IPS-18c (cell line): ENCODE results near the gene SORCS2.

ENCODE experiments used
- H3K4me3 ChIP-seq: 2 replicates; pipeline ENCODE4 v1.7.0; 2013; ENCODE audit warnings: low read depth, mild to moderate bottlenecking, low read length, moderate library complexity; ENCODE audit not compliant: insufficient read depth
- H3K9me3 ChIP-seq: one replicate; pipeline ENCODE4 v1.6.1; 2013; ENCODE audit warnings: mild to moderate bottlenecking, low read length, moderate library complexity; ENCODE audit not compliant: control insufficient read depth, insufficient read depth

Gene SORCS2

DNA sequence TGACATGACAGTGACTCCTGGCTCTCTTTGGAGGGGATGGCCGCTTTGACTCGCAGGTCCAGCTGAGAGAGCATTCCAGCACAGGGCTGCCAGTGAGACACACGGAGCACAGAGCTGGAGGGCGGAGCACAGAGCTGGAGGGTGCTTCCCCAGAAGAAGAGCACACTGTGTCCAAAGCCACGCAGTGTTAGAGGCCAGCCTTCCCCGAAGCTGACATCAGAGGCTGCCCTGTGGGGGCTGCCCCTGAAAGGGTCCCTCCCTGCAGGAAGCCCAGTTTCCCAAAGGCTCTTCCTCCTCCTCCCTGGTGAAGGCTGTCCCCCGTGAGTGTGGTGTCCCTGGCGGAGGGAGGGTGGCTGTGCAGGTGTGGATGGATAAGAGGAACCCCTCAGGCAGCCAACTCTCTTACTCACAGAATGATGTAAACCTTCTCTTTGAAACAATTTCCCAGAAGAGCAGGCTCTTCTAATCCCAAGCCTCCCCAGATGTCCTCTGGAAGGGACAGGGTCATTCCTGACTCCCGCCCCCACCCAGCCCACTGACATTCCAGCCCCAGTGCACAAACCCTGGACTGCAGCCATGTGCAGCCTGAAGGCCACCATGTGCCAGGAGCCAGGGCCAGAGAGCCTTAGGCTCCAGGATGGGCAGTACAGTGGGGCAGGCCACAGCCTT is 189.0 kb downstream of the SORCS2 start:
- no peak overlapping the region; the same call in 1 of the 2 replicates for H3K4me3 ChIP-seq
- H3K9me3 ChIP-seq = no peaks in the 10 kb centered on the region

DNA sequence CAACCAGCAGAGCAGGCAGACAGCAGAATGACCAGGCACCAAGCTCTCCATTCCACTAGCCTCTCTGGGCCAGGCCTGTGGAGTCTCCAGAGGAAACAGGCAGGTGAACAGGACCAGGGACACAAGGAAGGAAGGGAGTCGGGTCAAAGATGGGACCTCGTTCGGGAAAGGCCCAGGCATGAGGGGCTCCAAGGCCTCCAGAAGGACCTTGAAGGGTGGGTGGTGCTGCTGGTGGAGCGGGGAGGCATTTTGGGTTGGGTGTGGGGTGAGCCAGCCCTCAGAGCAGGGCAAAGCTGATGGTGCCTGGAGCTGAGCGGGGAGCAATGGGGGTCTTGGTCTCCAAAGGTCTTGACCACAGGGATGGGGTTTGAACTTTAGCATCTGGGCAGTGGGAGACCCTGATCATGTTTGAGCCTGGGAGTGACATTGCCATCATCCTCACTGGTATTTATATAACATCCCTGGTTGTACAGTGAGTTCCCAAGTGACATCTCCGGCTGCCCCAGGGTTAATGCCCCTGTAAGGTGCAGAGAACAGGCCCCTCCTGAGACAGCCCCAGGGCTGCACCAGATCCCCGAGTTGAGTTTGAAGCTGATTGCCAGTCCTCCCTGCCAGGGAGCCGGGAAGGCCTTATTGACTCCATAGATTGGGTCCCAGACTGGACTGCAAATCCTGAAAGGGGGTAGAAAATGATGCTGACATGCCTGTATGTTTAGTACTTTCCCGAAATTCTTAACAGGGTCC is 189.7 kb downstream of the SORCS2 start:
- no peaks in the 10 kb centered on the region for H3K9me3 ChIP-seq
- no peak overlapping the region; the same call in 1 of the 2 replicates for H3K4me3 ChIP-seq

DNA sequence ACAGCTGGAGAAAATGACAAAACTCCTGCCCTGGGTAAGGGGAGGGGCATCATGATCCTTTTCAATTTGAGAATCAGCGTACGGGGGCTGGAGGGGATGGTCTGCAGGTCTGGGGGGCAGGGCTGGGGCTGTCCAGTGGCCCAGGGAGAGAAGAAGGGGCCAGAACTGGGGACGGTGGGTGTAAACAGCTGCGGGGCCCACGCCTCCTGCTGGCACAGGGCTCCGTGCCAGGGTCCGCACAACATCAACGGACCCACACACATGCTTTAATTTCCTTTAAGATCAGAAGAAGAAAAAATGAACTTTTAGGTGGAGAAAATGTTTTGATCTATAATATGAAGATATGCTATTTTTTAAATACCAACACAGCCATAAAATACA is 190.3 kb downstream of the SORCS2 start:
- Histone ChIP-seq H3K4me3 (no peak overlapping the region), H3K9me3 (no peaks in the 10 kb centered on the region)

- Histone ChIP-seq H3K4me3 (no peak overlapping the region), H3K9me3 (no peaks in the 10 kb centered on the region)
These were observed 190.9 kb downstream of the SORCS2 start for GRCh38 chr4:7383266-7383665.

- H3K9me3 ChIP-seq = no peaks in the 10 kb centered on the region
- no peak overlapping the region for H3K4me3 ChIP-seq
These were observed 191.9 kb downstream of the SORCS2 start for GRCh38 chr4:7384003-7384928.

DNA sequence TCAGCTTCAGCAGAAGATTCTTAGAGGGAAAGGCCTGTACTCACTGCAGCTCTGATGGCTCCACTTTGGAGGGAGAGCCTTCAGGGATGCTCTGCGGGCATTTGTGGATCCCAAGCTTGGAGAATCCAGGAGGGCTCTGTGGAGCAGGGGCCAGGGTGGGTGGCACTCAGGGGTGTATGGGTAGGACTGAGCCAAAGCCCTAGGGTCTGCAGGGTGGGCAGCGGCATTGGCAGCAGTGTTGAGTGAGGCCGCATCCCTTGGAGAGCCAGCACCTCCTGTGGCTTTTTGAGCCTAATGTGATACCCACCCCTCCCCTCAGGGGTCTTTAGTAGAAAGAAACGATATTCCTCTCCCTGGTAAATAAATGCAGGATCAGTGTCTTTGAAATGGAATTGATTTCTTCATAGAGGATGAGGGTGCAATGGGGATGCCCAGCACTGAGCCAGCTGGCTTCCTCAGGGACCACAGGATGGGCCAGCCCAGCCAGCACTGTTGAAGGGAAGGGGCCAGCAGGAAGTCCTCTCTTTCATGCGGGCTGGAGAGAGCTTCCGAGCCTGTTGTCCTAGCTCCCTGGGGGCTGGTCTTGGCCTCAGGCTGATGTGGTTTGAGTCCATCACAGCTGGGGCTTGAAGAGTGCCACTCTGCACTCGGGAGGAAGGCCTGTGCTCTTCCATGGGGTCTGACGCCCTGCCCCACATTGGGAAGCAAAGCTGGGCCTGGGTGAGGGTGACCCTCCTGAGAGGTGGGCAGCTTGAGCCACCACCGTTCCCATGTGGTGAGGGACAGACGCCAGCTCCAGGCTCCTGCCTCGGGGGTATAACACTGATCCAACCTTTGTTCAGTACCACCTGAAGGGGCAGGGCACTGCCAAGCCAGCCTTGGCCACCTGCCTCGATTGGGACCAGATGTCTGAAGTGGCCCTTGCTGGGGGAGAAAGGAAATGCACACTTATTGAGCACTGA is 192.9 kb downstream of the SORCS2 start:
- Histone ChIP-seq H3K4me3 (no peak overlapping the region), H3K9me3 (no peaks in the 10 kb centered on the region)

DNA sequence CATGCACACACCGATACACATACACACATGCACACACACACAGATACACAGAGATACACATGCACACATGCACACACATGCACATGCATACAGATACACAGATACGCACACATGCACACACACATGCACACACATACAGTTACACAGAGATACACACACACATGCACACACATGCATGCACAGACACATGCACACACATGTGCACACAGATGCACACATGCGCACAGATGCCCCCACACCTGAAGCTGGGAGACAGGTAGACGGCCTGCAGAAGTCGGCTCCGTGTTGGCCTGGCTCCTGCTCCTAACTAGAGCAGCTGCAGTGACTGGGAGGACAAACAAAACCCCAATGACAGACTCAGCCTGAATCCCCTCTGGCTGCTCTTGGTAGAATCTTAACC is 195.6 kb downstream of the SORCS2 start:
- Histone ChIP-seq H3K4me3 (no peak overlapping the region), H3K9me3 (no peaks in the 10 kb centered on the region)

GRCh38 chr4:7388627-7389026 is 196.3 kb downstream of the SORCS2 start:
- H3K4me3 ChIP-seq = no peak overlapping the region
- H3K9me3 ChIP-seq = no peaks in the 10 kb centered on the region

GRCh38 chr4:7389101-7389701 is 196.9 kb downstream of the SORCS2 start:
- H3K4me3 ChIP-seq = no peak overlapping the region
- H3K9me3 ChIP-seq = no peaks in the 10 kb centered on the region

GRCh38 chr4:7389719-7390118 is 197.4 kb downstream of the SORCS2 start:
- Histone ChIP-seq H3K9me3 (no peaks in the 10 kb centered on the region), H3K4me3 (no peak overlapping the region)

- no peak overlapping the region for H3K4me3 ChIP-seq
- no peaks in the 10 kb centered on the region for H3K9me3 ChIP-seq
These were observed 198.0 kb downstream of the SORCS2 start for GRCh38 chr4:7390336-7390735.

DNA sequence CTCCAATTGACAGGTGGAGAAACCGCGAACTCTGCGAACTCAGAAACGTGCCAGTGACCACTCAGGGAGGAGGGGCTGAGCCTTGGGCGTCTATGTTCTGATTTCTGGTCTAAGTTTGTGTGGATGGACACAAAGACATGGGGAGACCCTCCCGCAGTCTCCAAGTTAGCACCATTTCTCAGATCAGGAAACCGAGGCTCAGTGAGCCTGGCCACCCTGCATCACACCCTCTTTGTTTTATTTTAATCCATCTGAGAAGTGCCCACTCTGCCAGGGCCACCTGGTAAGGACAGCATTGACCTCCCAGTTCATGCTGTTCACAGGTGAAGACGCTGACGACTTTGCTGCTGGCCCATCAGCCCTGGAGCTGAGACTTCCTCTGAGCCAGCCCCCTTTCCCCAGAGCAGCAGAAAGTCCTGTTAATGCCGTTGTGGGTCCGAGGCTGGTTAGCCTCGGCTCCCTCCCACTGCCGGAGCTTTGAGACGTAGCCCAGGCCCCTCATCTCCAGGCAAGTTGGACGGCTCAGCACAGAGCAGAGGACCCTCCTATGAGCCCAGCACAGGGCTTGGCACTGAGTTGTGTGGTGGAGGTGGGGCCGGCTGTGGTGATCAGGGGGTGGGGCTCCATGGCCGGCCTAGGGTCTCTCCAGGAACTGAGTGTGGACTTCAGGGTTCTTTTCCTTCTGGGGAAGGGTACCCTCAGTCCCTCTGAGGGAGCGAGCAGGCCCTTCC is 198.7 kb downstream of the SORCS2 start:
- Histone ChIP-seq H3K4me3 (no peak overlapping the region), H3K9me3 (no peaks in the 10 kb centered on the region)

DNA sequence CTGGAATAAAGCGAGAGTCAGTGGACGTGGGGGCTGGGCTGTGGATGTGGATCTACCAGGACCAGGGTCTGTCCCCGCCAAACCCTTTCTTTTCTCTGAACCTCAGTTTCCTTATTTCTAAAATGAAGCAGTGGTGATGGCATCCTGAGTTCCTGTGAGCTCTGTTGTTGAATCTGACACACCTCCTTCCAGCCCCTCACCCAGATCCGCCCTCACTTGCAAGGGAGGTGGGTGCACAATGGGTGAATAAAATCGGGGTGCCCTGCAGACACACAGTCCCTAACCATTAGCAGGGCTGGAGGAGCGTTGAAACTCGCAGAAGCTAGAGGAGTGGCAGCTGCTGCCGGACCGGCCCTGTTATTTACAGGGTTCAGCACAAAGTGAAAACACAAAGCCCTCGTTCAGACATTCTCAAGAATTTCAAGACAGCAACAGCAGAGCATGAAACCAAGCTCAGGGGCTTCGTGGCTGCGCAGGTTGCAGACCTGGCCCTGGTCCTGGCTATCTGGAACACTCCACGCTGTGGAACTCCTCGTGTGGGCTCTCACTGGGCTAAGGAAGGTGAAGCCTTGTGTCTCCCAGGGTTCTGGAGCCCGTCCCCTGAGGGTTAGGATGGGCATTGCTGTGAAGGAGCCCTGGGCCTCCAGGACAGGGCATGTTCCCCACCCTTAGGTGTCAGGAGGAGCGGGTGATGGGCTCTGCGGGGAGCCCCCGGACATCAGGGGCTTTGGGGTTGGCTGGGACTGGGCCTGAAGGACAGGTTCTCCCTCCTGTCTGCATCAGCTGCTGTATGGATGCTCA is 199.5 kb downstream of the SORCS2 start:
- H3K4me3 ChIP-seq = no peak overlapping the region

GRCh38 chr4:7392438-7393421 is 200.4 kb downstream of the SORCS2 start:
- Histone ChIP-seq H3K9me3 (no peaks in the 10 kb centered on the region), H3K4me3 (no peak overlapping the region)

More for the DNA sequence above, 199.5 kb downstream of the SORCS2 start:
- H3K9me3 ChIP-seq = no peaks in the 10 kb centered on the region
